ENCODE measurements around the gene TESK1.
A peak's percentile ranks its signal among the peaks of the same experiment; 100 is the strongest.

Gene TESK1

DNA sequence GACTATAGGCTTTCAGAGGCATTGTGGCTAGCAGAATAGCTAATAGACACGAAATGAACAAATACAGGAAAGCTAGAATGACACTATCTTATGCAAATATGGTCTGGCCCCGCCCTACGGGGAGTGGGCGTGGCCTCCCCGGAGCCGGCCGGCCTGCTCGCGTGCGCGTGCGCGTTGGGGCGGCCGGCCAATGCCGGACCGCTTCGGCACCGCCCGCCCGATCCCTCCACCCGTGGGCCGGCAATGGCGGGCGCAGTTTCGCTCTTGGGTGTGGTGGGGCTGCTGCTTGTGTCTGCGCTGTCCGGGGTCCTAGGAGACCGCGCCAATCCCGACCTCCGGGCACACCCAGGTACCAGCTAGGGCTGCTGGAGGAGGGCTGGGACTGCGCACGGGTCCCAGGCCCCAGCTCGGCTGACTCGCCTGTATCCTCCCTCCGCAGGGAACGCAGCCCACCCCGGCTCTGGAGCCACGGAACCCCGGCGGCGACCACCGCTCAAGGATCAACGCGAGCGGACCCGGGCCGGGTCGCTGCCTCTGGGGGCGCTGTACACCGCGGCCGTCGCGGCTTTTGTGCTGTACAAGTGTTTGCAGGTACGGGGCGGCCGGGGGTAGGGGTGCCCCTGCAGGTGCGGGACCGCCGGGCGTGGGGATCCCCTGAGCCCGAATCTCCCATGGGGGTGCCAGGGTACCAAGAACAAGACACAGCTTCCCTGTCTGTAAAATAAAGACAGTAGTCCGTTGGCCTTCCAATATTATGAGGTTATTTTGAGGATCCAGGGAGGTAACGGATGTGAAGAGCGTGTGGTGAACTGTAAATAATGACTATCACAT lies 53.3 kb downstream of the TESK1 start, which contains the start of gene CCDC107:
Gene CCDC107, plus strand, starts transcription at position 156 of the 831 bp plus-strand sequence. Its CDS starts 88 bp downstream, at position 244.
- peak; percentile 56 for ATAC-seq (ENCODE audit: low read depth)
- TF ChIP-seq, protein P1, sequence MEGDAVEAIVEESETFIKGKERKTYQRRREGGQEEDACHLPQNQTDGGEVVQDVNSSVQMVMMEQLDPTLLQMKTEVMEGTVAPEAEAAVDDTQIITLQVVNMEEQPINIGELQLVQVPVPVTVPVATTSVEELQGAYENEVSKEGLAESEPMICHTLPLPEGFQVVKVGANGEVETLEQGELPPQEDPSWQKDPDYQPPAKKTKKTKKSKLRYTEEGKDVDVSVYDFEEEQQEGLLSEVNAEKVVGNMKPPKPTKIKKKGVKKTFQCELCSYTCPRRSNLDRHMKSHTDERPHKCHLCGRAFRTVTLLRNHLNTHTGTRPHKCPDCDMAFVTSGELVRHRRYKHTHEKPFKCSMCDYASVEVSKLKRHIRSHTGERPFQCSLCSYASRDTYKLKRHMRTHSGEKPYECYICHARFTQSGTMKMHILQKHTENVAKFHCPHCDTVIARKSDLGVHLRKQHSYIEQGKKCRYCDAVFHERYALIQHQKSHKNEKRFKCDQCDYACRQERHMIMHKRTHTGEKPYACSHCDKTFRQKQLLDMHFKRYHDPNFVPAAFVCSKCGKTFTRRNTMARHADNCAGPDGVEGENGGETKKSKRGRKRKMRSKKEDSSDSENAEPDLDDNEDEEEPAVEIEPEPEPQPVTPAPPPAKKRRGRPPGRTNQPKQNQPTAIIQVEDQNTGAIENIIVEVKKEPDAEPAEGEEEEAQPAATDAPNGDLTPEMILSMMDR (IDR thresholded peaks at IDR 0.05; ENCODE audit: poor library complexity, severe bottlenecking): peak; percentile 67
- Histone ChIP-seq H3K4me1 (ENCODE audit: insufficient read depth, poor library complexity, severe bottlenecking) (peaks cover 7% of the 10 kb centered on the region), H3K9me3 (ENCODE audit: severe bottlenecking) (no peaks in the 10 kb centered on the region), H3K36me3 (ENCODE audit: low read depth) (peaks cover 34% of the 10 kb centered on the region), H3K4me3 (ENCODE audit: severe bottlenecking) (peak within 1 kb of the TSS; percentile 72), H3K27me3 (ENCODE audit: insufficient read depth, poor library complexity, severe bottlenecking) (no peaks in the 10 kb centered on the region), H3K27ac (ENCODE audit: poor library complexity, severe bottlenecking) (peak within 1 kb of the TSS; percentile 76)
- DNase-seq (ENCODE audit: low spot score): no peak

DNA sequence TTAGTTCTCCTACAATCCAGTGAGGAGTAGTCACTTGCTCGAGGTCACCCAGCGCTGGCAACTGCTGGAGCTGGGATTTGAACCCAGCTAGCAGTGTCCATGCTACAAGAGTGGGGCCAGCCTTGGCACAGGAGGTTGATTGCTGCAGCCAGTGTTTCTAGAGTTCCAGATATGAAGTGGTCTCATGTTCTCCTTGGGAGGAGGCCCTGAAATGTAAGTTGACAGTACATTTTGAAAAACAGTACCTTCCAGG lies 53.8 kb downstream of the TESK1 start:
- peak; percentile 3; the same call in 1 of the 3 replicates for ATAC-seq (ENCODE audit: low read depth)
- TF ChIP-seq, protein P1 (IDR thresholded peaks at IDR 0.05; ENCODE audit: poor library complexity, severe bottlenecking): no peak
- Histone ChIP-seq H3K9me3 (ENCODE audit: severe bottlenecking) (no peaks in the 10 kb centered on the region), H3K4me1 (ENCODE audit: insufficient read depth, poor library complexity, severe bottlenecking) (peaks cover 8% of the 10 kb centered on the region), H3K27ac (ENCODE audit: poor library complexity, severe bottlenecking) (peak overlapping the region; percentile 76), H3K36me3 (ENCODE audit: low read depth) (peaks cover 34% of the 10 kb centered on the region), H3K4me3 (ENCODE audit: severe bottlenecking) (peak overlapping the region; percentile 72), H3K27me3 (ENCODE audit: insufficient read depth, poor library complexity, severe bottlenecking) (no peaks in the 10 kb centered on the region)
- no peak for DNase-seq (ENCODE audit: low spot score)

DNA sequence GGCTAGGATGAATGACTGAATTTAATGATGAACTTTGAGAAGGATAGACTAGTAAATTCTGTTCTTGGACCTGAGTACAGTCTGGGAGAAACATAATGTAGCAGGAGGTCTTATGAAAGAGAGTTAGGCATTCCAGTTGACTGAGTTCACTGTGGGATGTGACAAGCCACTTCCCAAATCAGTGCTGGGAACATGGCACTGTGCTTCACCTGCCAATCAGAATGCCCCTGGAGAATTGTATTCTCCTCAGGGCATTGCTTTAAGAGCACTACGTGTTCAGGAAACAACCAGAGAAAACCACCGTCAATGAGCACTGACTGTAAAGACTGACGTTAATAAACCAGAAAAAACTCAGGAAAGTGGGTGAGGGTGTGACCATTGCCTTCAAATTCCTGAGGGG lies 54.3 kb downstream of the TESK1 start:
- peaks cover 34% of the 10 kb centered on the region for H3K36me3 ChIP-seq (ENCODE audit: low read depth)
- H3K27ac ChIP-seq (ENCODE audit: poor library complexity, severe bottlenecking): peak overlapping the region; percentile 76
- no peaks in the 10 kb centered on the region for H3K9me3 ChIP-seq (ENCODE audit: severe bottlenecking)
- DNase-seq (ENCODE audit: low spot score) (no peak), ATAC-seq (ENCODE audit: low read depth) (peak; percentile 13; the same call in 1 of the 3 replicates)
- peaks cover 13% of the 10 kb centered on the region for H3K4me1 ChIP-seq (ENCODE audit: insufficient read depth, poor library complexity, severe bottlenecking)
- H3K4me3 ChIP-seq (ENCODE audit: severe bottlenecking): peak overlapping the region; percentile 72
- TF ChIP-seq, protein P1 (IDR thresholded peaks at IDR 0.05; ENCODE audit: poor library complexity, severe bottlenecking): no peak
- H3K27me3 ChIP-seq (ENCODE audit: insufficient read depth, poor library complexity, severe bottlenecking): no peaks in the 10 kb centered on the region
